Measurements from ENCODE around the gene DUOX1. TPM values are rescaled to one million over a fixed set of nuclear protein-coding genes. Genes with fewer than 3 reads are reported as not detected.

DUOX1 gene
- total and polyA plus RNA-seq, 2 of the 13 experiments (the other 11 are each of a cell fraction or from before 2014, with no cell fraction given): 0.03 TPM; not detected in 1

DNA sequence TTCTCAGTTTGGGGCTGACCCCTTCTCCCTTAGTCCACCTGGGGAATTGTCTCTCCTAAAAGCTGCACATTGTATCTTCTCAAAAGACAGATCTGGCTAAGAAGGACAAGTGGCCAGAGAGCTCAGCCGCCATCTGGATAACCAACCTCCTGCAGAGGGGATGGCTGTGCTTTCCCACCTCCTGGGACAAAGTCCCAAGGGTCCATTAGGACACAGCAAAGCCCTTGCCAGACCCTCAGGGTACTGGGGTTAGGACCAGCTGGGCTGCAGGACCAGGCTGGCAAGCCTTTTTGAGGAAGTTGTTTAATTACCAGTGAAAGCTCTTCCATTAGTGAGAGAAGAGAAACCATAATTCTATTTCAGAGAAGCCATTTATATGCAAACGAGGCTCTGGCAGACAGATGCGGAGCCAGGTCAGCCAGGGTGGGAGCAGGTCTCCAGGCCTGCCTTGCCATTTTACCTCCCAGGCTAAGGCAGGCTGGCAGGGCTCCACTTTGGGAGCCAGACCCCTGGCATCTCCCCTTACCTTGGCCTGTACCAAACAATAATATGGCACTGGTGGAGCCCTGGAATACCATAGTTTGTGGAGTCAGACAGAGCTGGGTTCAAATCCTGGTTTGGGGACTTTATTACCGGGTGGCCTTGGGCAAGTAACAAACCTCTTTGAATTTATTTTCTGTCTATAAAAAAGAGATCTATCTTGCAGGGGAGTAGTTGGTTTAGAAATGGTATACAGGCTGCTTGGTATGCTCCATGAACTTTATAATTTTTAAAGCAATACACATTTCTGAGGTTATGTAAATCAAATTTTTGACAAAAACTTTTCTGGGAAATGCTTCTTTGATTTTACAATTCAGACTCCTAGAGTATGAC, 40.0 kb downstream of the DUOX1 start:
- TF ChIP-seq PHB2 (IDR thresholded peaks at IDR 0.05; ENCODE audit: partially characterized antibody): no peak
- no peak for TF ChIP-seq ZNF761 (CRISPR knock-in tag; conservative IDR thresholded peaks at IDR 0.05)
- no peak for TF ChIP-seq PAF1 (CRISPR knock-in tag; IDR thresholded peaks at IDR 0.05)
- TF ChIP-seq MAF1 (CRISPR knock-in tag; IDR thresholded peaks at IDR 0.05; ENCODE audit: borderline replicate concordance): no peak
- TF ChIP-seq, protein P1, sequence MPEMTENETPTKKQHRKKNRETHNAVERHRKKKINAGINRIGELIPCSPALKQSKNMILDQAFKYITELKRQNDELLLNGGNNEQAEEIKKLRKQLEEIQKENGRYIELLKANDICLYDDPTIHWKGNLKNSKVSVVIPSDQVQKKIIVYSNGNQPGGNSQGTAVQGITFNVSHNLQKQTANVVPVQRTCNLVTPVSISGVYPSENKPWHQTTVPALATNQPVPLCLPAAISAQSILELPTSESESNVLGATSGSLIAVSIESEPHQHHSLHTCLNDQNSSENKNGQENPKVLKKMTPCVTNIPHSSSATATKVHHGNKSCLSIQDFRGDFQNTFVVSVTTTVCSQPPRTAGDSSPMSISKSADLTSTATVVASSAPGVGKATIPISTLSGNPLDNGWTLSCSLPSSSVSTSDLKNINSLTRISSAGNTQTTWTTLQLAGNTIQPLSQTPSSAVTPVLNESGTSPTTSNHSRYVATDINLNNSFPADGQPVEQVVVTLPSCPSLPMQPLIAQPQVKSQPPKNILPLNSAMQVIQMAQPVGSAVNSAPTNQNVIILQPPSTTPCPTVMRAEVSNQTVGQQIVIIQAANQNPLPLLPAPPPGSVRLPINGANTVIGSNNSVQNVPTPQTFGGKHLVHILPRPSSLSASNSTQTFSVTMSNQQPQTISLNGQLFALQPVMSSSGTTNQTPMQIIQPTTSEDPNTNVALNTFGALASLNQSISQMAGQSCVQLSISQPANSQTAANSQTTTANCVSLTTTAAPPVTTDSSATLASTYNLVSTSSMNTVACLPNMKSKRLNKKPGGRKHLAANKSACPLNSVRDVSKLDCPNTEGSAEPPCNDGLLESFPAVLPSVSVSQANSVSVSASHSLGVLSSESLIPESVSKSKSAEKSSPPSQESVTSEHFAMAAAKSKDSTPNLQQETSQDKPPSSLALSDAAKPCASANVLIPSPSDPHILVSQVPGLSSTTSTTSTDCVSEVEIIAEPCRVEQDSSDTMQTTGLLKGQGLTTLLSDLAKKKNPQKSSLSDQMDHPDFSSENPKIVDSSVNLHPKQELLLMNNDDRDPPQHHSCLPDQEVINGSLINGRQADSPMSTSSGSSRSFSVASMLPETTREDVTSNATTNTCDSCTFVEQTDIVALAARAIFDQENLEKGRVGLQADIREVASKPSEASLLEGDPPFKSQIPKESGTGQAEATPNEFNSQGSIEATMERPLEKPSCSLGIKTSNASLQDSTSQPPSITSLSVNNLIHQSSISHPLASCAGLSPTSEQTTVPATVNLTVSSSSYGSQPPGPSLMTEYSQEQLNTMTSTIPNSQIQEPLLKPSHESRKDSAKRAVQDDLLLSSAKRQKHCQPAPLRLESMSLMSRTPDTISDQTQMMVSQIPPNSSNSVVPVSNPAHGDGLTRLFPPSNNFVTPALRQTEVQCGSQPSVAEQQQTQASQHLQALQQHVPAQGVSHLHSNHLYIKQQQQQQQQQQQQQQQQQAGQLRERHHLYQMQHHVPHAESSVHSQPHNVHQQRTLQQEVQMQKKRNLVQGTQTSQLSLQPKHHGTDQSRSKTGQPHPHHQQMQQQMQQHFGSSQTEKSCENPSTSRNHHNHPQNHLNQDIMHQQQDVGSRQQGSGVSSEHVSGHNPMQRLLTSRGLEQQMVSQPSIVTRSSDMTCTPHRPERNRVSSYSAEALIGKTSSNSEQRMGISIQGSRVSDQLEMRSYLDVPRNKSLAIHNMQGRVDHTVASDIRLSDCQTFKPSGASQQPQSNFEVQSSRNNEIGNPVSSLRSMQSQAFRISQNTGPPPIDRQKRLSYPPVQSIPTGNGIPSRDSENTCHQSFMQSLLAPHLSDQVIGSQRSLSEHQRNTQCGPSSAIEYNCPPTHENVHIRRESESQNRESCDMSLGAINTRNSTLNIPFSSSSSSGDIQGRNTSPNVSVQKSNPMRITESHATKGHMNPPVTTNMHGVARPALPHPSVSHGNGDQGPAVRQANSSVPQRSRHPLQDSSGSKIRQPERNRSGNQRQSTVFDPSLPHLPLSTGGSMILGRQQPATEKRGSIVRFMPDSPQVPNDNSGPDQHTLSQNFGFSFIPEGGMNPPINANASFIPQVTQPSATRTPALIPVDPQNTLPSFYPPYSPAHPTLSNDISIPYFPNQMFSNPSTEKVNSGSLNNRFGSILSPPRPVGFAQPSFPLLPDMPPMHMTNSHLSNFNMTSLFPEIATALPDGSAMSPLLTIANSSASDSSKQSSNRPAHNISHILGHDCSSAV (CRISPR knock-in tag; IDR thresholded peaks at IDR 0.05; ENCODE audit: borderline replicate concordance): no peak
- Histone ChIP-seq H3K4me3 (replicated peaks in 1 of 3; ENCODE audit: insufficient read depth in 1 of 3, low read depth in 2 of 3, low read length in 3 of 3) (no peak overlapping the region), H4K20me1 (ENCODE audit: insufficient read depth, low read length) (no peaks in the 10 kb centered on the region), H3K4me1 (ENCODE audit: insufficient read depth, low read length) (peaks cover 16% of the 10 kb centered on the region), H3K27me3 (ENCODE audit: control insufficient read depth in 1 of 2, insufficient read depth in 2 of 2, low read length in 2 of 2) (no peaks in the 10 kb centered on the region), H3K9me3 (ENCODE audit: low read length) (no peaks in the 10 kb centered on the region), H3K9ac (ENCODE audit: insufficient read depth, low read depth, low read length) (no peak overlapping the region), H2AFZ (ENCODE audit: low read length) (no peak overlapping the region), H3K27ac (ENCODE audit: extremely low read length, insufficient read depth, low read length) (no peak overlapping the region), H3K79me2 (ENCODE audit: insufficient read depth, low read length) (no peaks in the 10 kb centered on the region), H3K36me3 (replicated peaks in 1 of 2; ENCODE audit: control insufficient read depth in 1 of 2, insufficient read depth in 2 of 2, low read length in 2 of 2) (peaks cover 15 to 36% of the 10 kb centered on the region in 2 experiments), H3K4me2 (ENCODE audit: low read depth, low read length) (no peak overlapping the region)
- intact Hi-C loops (cut with micrococcal nuclease; ENCODE audit: unreplicated experiment) (no loop called here), in situ Hi-C loops (cut with HindIII; ENCODE audit: extremely low pct_ligation_motif_present, low pct_unique_long_range_greater_than_20kb) (no loop called here)
- 94% methylated on average over 2 of the region's 4 CpGs for WGBS (ENCODE audit: low lambda C conversion rate)
- BruUV-seq (replicated peaks): no TSS peak
- DNase-seq (ENCODE audit: low spot score): no peak
- CTCF ChIA-PET (ENCODE audit: low intra/inter-chr PET ratio, low total read pairs): no interaction called here
- no peak for ATAC-seq
- POLR2A ChIA-PET: no interaction called here
- no peak for FAIRE-seq
